CD4-positive, alpha-beta memory T cell (primary cell): ENCODE data around the gene CXCR6. TPM values are rescaled to one million over a fixed set of nuclear protein-coding genes. Genes with fewer than 3 reads are reported as not detected.

Experiments used
- CTCF ChIA-PET: fragments of 350-600 bp; sonication (Branson Sonifier 250); formaldehyde crosslinking; loops from one replicate; lab custom pipeline; 2021; ENCODE audit warnings: inconsistent platforms; ENCODE audit not compliant: partially characterized antibody; lab: Charles Lee
- POLR2A ChIA-PET: fragments of 350-600 bp; sonication (Branson Sonifier 250); formaldehyde crosslinking; loops from one replicate; lab custom pipeline; 2021; ENCODE audit not compliant: partially characterized antibody; lab: Charles Lee
- DNase-seq, 5 donors: peaks; one replicate each; pipeline versions ENCODE4 v3.0.0 to v3.0.0-alpha.2; 2020 to 2022; ENCODE audit warnings: mixed read lengths in 1 of 5
- H3K27ac ChIP-seq: one replicate; pipeline ENCODE4 v1.7.0; 2013; ENCODE audit warnings: low read depth, low read length
- H3K27me3 ChIP-seq: 2 replicates; pipeline ENCODE4 v1.7.0; 2013; ENCODE audit warnings: mild to moderate bottlenecking, low read length, moderate library complexity; ENCODE audit not compliant: insufficient read depth
- H3K36me3 ChIP-seq: 2 replicates; pipeline ENCODE4 v1.7.0; 2013; ENCODE audit warnings: mild to moderate bottlenecking, low read length, moderate library complexity; ENCODE audit not compliant: insufficient read depth
- H3K4me1 ChIP-seq: 2 replicates; pipeline ENCODE4 v1.7.0; 2013; ENCODE audit warnings: mild to moderate bottlenecking, low read length, moderate library complexity; ENCODE audit not compliant: insufficient read depth
- H3K4me3 ChIP-seq, 2 donors: one replicate each; pipeline ENCODE4 v1.7.0; 2013; ENCODE audit warnings: low read length in 2 of 2, mild to moderate bottlenecking in 1 of 2
- H3K9me3 ChIP-seq, 2 donors: one replicate each; pipeline ENCODE4 v1.7.0; 2013; ENCODE audit warnings: low read length in 2 of 2, control low read depth in 1 of 2; ENCODE audit not compliant: control insufficient read depth in 1 of 2
- H3K27ac Mint-ChIP-seq, 7 donors: one replicate each; pipeline ENCODE4 v1.8.0; 2020 to 2021; ENCODE audit warnings: mixed read lengths in 7 of 7, mild to moderate bottlenecking in 6 of 7, inconsistent platforms in 3 of 7, moderate library complexity in 3 of 7
- H3K27me3 Mint-ChIP-seq, 2 donors: one replicate each; pipeline ENCODE4 v1.8.0; 2020 to 2021; ENCODE audit warnings: mixed read lengths in 2 of 2
- H3K36me3 Mint-ChIP-seq, 2 donors: one replicate each; pipeline ENCODE4 v1.8.0; 2020 to 2021; ENCODE audit warnings: mixed read lengths in 2 of 2, inconsistent platforms in 1 of 2, mild to moderate bottlenecking in 1 of 2
- H3K4me1 Mint-ChIP-seq, 4 donors: one replicate each; pipeline ENCODE4 v1.8.0; 2020 to 2021; ENCODE audit warnings: mixed read lengths in 4 of 4, mild to moderate bottlenecking in 1 of 4
- H3K4me3 Mint-ChIP-seq, 8 donors: one replicate each; pipeline ENCODE4 v1.8.0; 2020 to 2021; ENCODE audit warnings: mixed read lengths in 8 of 8, mild to moderate bottlenecking in 7 of 8, moderate library complexity in 6 of 8, inconsistent platforms in 3 of 8
- H3K9me3 Mint-ChIP-seq, 8 donors: one replicate each; pipeline ENCODE4 v1.8.0; 2020 to 2021; ENCODE audit warnings: mixed read lengths in 8 of 8, mild to moderate bottlenecking in 5 of 8, inconsistent platforms in 3 of 8, moderate library complexity in 1 of 8
- intact Hi-C: fragments of 100-400 bp; cut with micrococcal nuclease; formaldehyde crosslinking; loops from one replicate; pipeline ENCODE4 v1.15.1; 2023
- polyA plus RNA-seq, 2 donors: library from polyadenylated mRNA; unstranded; fragments of 300-500 nt; fragmentation: Illumina TruSeq; gene quantifications; one replicate each; pipeline ENCODE4 v1.2.3, GENCODE V29; 2021
- total RNA-seq, 2 experiments: library from RNA; stranded (reverse); gene quantifications; one replicate each; pipeline ENCODE4 v1.2.3, GENCODE V29; 2021

The CXCR6 gene
- total and polyA plus RNA-seq, 4 experiments from 2014 or later = 6.1 to 13.6 (median 9.1) TPM

- Histone ChIP-seq H3K4me1 (peaks cover 33% of the 10 kb centered on the region), H3K27ac (no peak overlapping the region), H3K9me3 (no peaks in the 10 kb centered on the region), H3K36me3 (peaks cover 72% of the 10 kb centered on the region), H3K27me3 (no peaks in the 10 kb centered on the region), H3K4me3 (no peak overlapping the region)
- intact Hi-C loops = no loop called here
- H3K4me3 Mint-ChIP-seq = no peak overlapping the region
- POLR2A ChIA-PET = interaction anchor here (0.6 to 2.7 kb wide), 3 partner anchors 16 to 35 kb away, joined by 3 to 12 read pairs (median 8); partner anchors contain the start of gene CXCR6
- no peaks in the 10 kb centered on the region for H3K27me3 Mint-ChIP-seq
- peak overlapping the region in 3 of 7 donors; percentile 32 to 55 (median 42) for H3K27ac Mint-ChIP-seq
- H3K9me3 Mint-ChIP-seq = no peaks in the 10 kb centered on the region
- peaks cover 14 to 55% (median 42%) of the 10 kb centered on the region in 4 donors for H3K4me1 Mint-ChIP-seq
- peaks cover 82 to 97% of the 10 kb centered on the region in 2 donors for H3K36me3 Mint-ChIP-seq
- no peak for DNase-seq
- CTCF ChIA-PET = interaction anchor here (2.0 to 14.1 kb wide), 3 partner anchors 8 to 119 kb away, joined by 9 to 153 read pairs (median 153); partner anchors contain the start of gene CXCR6
Measured at GRCh38 chr3:45959201-45959600, 15.9 kb downstream of the CXCR6 start.

GRCh38 chr3:45960289-45960688, 17.0 kb downstream of the CXCR6 start:
- POLR2A ChIA-PET = interaction anchor here (1.1 to 9.1 kb wide), 3 partner anchors 14 to 19 kb away, joined by 3 to 108 read pairs (median 90); partner anchors contain the start of gene CXCR6
- CTCF ChIA-PET = interaction anchor here (2.0 to 14.1 kb wide), 3 partner anchors 9 to 118 kb away, joined by 9 to 153 read pairs (median 153); partner anchors contain the start of gene CXCR6
- H3K27me3 Mint-ChIP-seq = no peaks in the 10 kb centered on the region
- Histone ChIP-seq H3K4me3 (no peak overlapping the region), H3K27ac (no peak overlapping the region), H3K9me3 (no peaks in the 10 kb centered on the region), H3K27me3 (no peaks in the 10 kb centered on the region), H3K36me3 (peaks cover 65% of the 10 kb centered on the region), H3K4me1 (peaks cover 44% of the 10 kb centered on the region)
- intact Hi-C loops = no loop called here
- H3K4me1 Mint-ChIP-seq = peaks cover 24 to 64% (median 50%) of the 10 kb centered on the region in 4 donors
- H3K36me3 Mint-ChIP-seq = peaks cover 80 to 93% of the 10 kb centered on the region in 2 donors
- peak overlapping the region in 1 of 7 donors; percentile 23 for H3K27ac Mint-ChIP-seq
- H3K4me3 Mint-ChIP-seq = no peak overlapping the region
- no peaks in the 10 kb centered on the region for H3K9me3 Mint-ChIP-seq
- DNase-seq = no peak

- peak overlapping the region in 4 of 8 donors; percentile 31 to 62 (median 44) for H3K4me3 Mint-ChIP-seq
- H3K4me1 Mint-ChIP-seq = peaks cover 37 to 72% (median 62%) of the 10 kb centered on the region in 4 donors
- POLR2A ChIA-PET = interaction anchor here (0.8 to 9.1 kb wide), 10 partner anchors 11 to 106 kb away, joined by 3 to 108 read pairs (median 4); partner anchors contain the start of genes CXCR6 and FYCO1
- peaks cover 76 to 87% of the 10 kb centered on the region in 2 donors for H3K36me3 Mint-ChIP-seq
- H3K36me3 ChIP-seq = peaks cover 66% of the 10 kb centered on the region
- H3K4me3 ChIP-seq = no peak overlapping the region
- no peaks in the 10 kb centered on the region for H3K9me3 Mint-ChIP-seq
- peaks cover 62% of the 10 kb centered on the region for H3K4me1 ChIP-seq
- DNase-seq = peak in 2 of 5 donors; percentile 14 to 69
- peak overlapping the region; percentile 55 to 88 (median 76) for H3K27ac Mint-ChIP-seq
- no peaks in the 10 kb centered on the region for H3K27me3 Mint-ChIP-seq
- intact Hi-C loops = no loop called here
- no peaks in the 10 kb centered on the region for H3K9me3 ChIP-seq
- H3K27ac ChIP-seq = no peak overlapping the region
- CTCF ChIA-PET = interaction anchor here (2.5 to 14.1 kb wide), 3 partner anchors 11 to 116 kb away, joined by 12 to 153 read pairs (median 153); partner anchors contain the start of gene CXCR6
- no peaks in the 10 kb centered on the region for H3K27me3 ChIP-seq
Measured at GRCh38 chr3:45962033-45962432, 18.8 kb downstream of the CXCR6 start.

- H3K27me3 ChIP-seq = no peaks in the 10 kb centered on the region
- H3K27ac ChIP-seq = peak overlapping the region; percentile 26
- POLR2A ChIA-PET = interaction anchor here (4.2 to 9.1 kb wide), 6 partner anchors 11 to 113 kb away, joined by 16 to 108 read pairs (median 70); partner anchors contain the start of genes CXCR6 and FYCO1
- H3K4me1 Mint-ChIP-seq = peaks cover 35 to 81% (median 61%) of the 10 kb centered on the region in 4 donors
- H3K36me3 ChIP-seq = peaks cover 66% of the 10 kb centered on the region
- H3K4me1 ChIP-seq = peaks cover 64% of the 10 kb centered on the region
- H3K27me3 Mint-ChIP-seq = no peaks in the 10 kb centered on the region
- intact Hi-C loops = no loop called here
- peak overlapping the region in 6 of 8 donors; percentile 11 to 73 (median 38) for H3K4me3 Mint-ChIP-seq
- H3K4me3 ChIP-seq = no peak overlapping the region
- no peaks in the 10 kb centered on the region for H3K9me3 Mint-ChIP-seq
- H3K27ac Mint-ChIP-seq = peak overlapping the region; percentile 41 to 88 (median 75)
- peaks cover 78 to 86% of the 10 kb centered on the region in 2 donors for H3K36me3 Mint-ChIP-seq
- H3K9me3 ChIP-seq = no peaks in the 10 kb centered on the region
- peak in 1 of 5 donors; percentile 60 for DNase-seq
- CTCF ChIA-PET = interaction anchor here (0.8 to 14.1 kb wide), 8 partner anchors 12 to 121 kb away, joined by 3 to 153 read pairs (median 34); partner anchors contain the start of gene CXCR6
Measured at GRCh38 chr3:45964139-45964538, 20.9 kb downstream of the CXCR6 start.

- peak overlapping the region; percentile 68 to 91 (median 84) for H3K27ac Mint-ChIP-seq
- no peaks in the 10 kb centered on the region for H3K27me3 ChIP-seq
- H3K27ac ChIP-seq = peak overlapping the region; percentile 26
- CTCF ChIA-PET = interaction anchor here (0.9 to 14.1 kb wide), 12 partner anchors 9 to 405 kb away, joined by 3 to 153 read pairs (median 8); partner anchors contain the start of gene CXCR6
- H3K9me3 ChIP-seq = no peaks in the 10 kb centered on the region
- no peaks in the 10 kb centered on the region for H3K9me3 Mint-ChIP-seq
- H3K36me3 Mint-ChIP-seq = peaks cover 79 to 83% of the 10 kb centered on the region in 2 donors
- DNase-seq = no peak
- H3K4me1 Mint-ChIP-seq = peaks cover 35 to 87% (median 65%) of the 10 kb centered on the region in 4 donors
- peak overlapping the region in 7 of 8 donors; percentile 60 to 78 (median 70) for H3K4me3 Mint-ChIP-seq
- peaks cover 66% of the 10 kb centered on the region for H3K36me3 ChIP-seq
- intact Hi-C loops = loop anchor here (1.0 kb wide), 3 partner anchors 11 to 114 kb away; partner anchors contain the start of gene CXCR6
- H3K27me3 Mint-ChIP-seq = no peaks in the 10 kb centered on the region
- peaks cover 71% of the 10 kb centered on the region for H3K4me1 ChIP-seq
- POLR2A ChIA-PET = interaction anchor here (0.7 to 9.1 kb wide), 12 partner anchors 9 to 112 kb away, joined by 3 to 108 read pairs (median 10); partner anchors contain the start of genes CXCR6 and FYCO1
- H3K4me3 ChIP-seq = peak overlapping the region in 1 of 2 donors; percentile 11
Measured at GRCh38 chr3:45965253-45965652, 22.0 kb downstream of the CXCR6 start.

GRCh38 chr3:45965653-45966052, 22.4 kb downstream of the CXCR6 start:
- POLR2A ChIA-PET = interaction anchor here (0.7 to 9.1 kb wide), 13 partner anchors 9 to 112 kb away, joined by 3 to 108 read pairs (median 8); partner anchors contain the start of genes CXCR6 and FYCO1

More at GRCh38 chr3:45965653-45966052, 22.4 kb downstream of the CXCR6 start:
- peaks cover 79 to 82% of the 10 kb centered on the region in 2 donors for H3K36me3 Mint-ChIP-seq
- Histone ChIP-seq H3K36me3 (peaks cover 64% of the 10 kb centered on the region), H3K27ac (no peak overlapping the region), H3K27me3 (no peaks in the 10 kb centered on the region), H3K9me3 (no peaks in the 10 kb centered on the region), H3K4me1 (peaks cover 71% of the 10 kb centered on the region), H3K4me3 (peak overlapping the region in 1 of 2 donors; percentile 11)
- DNase-seq = peak; percentile 36 to 55 (median 43)
- intact Hi-C loops = loop anchor here (1.0 kb wide), 3 partner anchors 11 to 114 kb away; partner anchors contain the start of gene CXCR6
- H3K27ac Mint-ChIP-seq = peak overlapping the region; percentile 68 to 91 (median 84)
- CTCF ChIA-PET = interaction anchor here (0.9 to 14.1 kb wide), 11 partner anchors 11 to 404 kb away, joined by 3 to 153 read pairs (median 11); partner anchors contain the start of gene CXCR6
- H3K9me3 Mint-ChIP-seq = no peaks in the 10 kb centered on the region
- H3K27me3 Mint-ChIP-seq = no peaks in the 10 kb centered on the region
- H3K4me3 Mint-ChIP-seq = peak overlapping the region; percentile 60 to 78 (median 70)
- H3K4me1 Mint-ChIP-seq = peaks cover 35 to 90% (median 68%) of the 10 kb centered on the region in 4 donors
